ENCODE measurements around the gene SNX6. TPM values are rescaled to one million over a fixed set of nuclear protein-coding genes. Genes with fewer than 3 reads are reported as not detected.

The SNX6 gene
- total and polyA plus RNA-seq, 9 of the 15 experiments (the other 6 are each of a cell fraction or from before 2014, with no cell fraction given) = 34.6 to 111 (median 57.5) TPM

DNA sequence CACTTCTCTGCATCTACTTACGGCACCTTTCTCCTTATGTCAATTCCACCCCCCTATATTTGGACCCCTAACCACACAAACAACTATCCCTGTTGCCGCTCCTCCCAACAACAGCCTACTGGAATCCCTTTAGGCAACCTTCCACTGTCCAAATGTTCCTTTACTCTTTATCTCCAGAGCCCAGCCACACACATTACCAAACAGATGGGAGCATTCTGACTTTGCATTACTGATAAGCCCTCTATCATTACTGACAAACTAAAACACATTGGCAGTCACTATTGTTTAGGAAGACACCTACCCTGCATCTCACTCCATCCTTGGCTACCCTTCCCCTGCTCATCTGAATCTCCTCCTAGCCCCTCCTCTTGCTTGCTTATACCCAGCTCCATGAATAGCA lies 23.1 kb upstream of the SNX6 start (continued):
- TF ChIP-seq, protein P1, sequence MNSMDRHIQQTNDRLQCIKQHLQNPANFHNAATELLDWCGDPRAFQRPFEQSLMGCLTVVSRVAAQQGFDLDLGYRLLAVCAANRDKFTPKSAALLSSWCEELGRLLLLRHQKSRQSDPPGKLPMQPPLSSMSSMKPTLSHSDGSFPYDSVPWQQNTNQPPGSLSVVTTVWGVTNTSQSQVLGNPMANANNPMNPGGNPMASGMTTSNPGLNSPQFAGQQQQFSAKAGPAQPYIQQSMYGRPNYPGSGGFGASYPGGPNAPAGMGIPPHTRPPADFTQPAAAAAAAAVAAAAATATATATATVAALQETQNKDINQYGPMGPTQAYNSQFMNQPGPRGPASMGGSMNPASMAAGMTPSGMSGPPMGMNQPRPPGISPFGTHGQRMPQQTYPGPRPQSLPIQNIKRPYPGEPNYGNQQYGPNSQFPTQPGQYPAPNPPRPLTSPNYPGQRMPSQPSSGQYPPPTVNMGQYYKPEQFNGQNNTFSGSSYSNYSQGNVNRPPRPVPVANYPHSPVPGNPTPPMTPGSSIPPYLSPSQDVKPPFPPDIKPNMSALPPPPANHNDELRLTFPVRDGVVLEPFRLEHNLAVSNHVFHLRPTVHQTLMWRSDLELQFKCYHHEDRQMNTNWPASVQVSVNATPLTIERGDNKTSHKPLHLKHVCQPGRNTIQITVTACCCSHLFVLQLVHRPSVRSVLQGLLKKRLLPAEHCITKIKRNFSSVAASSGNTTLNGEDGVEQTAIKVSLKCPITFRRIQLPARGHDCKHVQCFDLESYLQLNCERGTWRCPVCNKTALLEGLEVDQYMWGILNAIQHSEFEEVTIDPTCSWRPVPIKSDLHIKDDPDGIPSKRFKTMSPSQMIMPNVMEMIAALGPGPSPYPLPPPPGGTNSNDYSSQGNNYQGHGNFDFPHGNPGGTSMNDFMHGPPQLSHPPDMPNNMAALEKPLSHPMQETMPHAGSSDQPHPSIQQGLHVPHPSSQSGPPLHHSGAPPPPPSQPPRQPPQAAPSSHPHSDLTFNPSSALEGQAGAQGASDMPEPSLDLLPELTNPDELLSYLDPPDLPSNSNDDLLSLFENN (IDR thresholded peaks at IDR 0.05; ENCODE audit: low read depth in 2 of 2, low read length in 2 of 2) = 0 out of 4 replicates have a peak, but pooled peaks of 1 of the 2 experiments have one; percentile 66
- TF ChIP-seq ELF4 (CRISPR knock-in tag; IDR thresholded peaks at IDR 0.05) (peak; percentile 60; the same call in 1 of the 2 replicates), GATA2 (CRISPR knock-in tag; IDR thresholded peaks at IDR 0.05) (peak; percentile 89), CBFA2T3 (IDR thresholded peaks at IDR 0.05) (peak; percentile 98), MTA3 (IDR thresholded peaks at IDR 0.05; ENCODE audit: borderline replicate concordance) (0 out of 2 replicates have a peak, but pooled peaks have one; percentile 13), CC2D1A (IDR thresholded peaks at IDR 0.05) (peak; percentile 98), KLF6 (CRISPR knock-in tag; IDR thresholded peaks at IDR 0.05; ENCODE audit: borderline replicate concordance) (peak; percentile 46; the same call in 1 of the 2 replicates), SMARCC2 (IDR thresholded peaks at IDR 0.05; ENCODE audit: low read depth) (peak; percentile 85; the same call in 1 of the 2 replicates), MTA1 (IDR thresholded peaks at IDR 0.05; ENCODE audit: borderline replicate concordance) (peak; percentile 75), TCF3 (CRISPR knock-in tag; IDR thresholded peaks at IDR 0.05) (peak; percentile 97), PML (IDR thresholded peaks at IDR 0.05; ENCODE audit: low read length) (peak; percentile 87), MEIS2 (IDR thresholded peaks at IDR 0.05; ENCODE audit: partially characterized antibody) (peak; percentile 53), NFE2 (IDR thresholded peaks at IDR 0.05; ENCODE audit: low read depth) (peak; percentile 60), ARID1B (IDR thresholded peaks at IDR 0.05) (peak; percentile 99), KLF16 (IDR thresholded peaks at IDR 0.05) (peak; percentile 93), LEF1 (IDR thresholded peaks at IDR 0.05) (peak; percentile 92)
- TF ChIP-seq, protein P2, sequence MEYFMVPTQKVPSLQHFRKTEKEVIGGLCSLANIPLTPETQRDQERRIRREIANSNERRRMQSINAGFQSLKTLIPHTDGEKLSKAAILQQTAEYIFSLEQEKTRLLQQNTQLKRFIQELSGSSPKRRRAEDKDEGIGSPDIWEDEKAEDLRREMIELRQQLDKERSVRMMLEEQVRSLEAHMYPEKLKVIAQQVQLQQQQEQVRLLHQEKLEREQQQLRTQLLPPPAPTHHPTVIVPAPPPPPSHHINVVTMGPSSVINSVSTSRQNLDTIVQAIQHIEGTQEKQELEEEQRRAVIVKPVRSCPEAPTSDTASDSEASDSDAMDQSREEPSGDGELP (CRISPR knock-in tag; IDR thresholded peaks at IDR 0.05; ENCODE audit: borderline replicate concordance) = peak; percentile 38; the same call in 1 of the 2 replicates
- TF ChIP-seq, protein P3, sequence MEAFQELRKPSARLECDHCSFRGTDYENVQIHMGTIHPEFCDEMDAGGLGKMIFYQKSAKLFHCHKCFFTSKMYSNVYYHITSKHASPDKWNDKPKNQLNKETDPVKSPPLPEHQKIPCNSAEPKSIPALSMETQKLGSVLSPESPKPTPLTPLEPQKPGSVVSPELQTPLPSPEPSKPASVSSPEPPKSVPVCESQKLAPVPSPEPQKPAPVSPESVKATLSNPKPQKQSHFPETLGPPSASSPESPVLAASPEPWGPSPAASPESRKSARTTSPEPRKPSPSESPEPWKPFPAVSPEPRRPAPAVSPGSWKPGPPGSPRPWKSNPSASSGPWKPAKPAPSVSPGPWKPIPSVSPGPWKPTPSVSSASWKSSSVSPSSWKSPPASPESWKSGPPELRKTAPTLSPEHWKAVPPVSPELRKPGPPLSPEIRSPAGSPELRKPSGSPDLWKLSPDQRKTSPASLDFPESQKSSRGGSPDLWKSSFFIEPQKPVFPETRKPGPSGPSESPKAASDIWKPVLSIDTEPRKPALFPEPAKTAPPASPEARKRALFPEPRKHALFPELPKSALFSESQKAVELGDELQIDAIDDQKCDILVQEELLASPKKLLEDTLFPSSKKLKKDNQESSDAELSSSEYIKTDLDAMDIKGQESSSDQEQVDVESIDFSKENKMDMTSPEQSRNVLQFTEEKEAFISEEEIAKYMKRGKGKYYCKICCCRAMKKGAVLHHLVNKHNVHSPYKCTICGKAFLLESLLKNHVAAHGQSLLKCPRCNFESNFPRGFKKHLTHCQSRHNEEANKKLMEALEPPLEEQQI (IDR thresholded peaks at IDR 0.05) = peak; percentile 84; the same call in 1 of the 2 replicates
- TF ChIP-seq, protein P4, sequence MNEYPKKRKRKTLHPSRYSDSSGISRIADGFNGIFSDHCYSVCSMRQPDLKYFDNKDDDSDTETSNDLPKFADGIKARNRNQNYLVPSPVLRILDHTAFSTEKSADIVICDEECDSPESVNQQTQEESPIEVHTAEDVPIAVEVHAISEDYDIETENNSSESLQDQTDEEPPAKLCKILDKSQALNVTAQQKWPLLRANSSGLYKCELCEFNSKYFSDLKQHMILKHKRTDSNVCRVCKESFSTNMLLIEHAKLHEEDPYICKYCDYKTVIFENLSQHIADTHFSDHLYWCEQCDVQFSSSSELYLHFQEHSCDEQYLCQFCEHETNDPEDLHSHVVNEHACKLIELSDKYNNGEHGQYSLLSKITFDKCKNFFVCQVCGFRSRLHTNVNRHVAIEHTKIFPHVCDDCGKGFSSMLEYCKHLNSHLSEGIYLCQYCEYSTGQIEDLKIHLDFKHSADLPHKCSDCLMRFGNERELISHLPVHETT (CRISPR knock-in tag; conservative IDR thresholded peaks at IDR 0.05 in 1 of 2, IDR thresholded peaks at IDR 0.05 in 1 of 2) = peak in 1 of 2 experiments; percentile 79; a peak in 2 of 4 replicates

Measured in K562 (cell line).